HepG2 (cell line): ENCODE results near the gene COL8A1.

Experiments
- HDAC6 ChIP-seq: fragments of 200-600 bp; sonication (generic); IDR thresholded peaks from 2 replicates; pipeline ENCODE4 v1.7.0; 2017; ENCODE audit warnings: mild to moderate bottlenecking, antibody characterized with exemption, low read length, low read depth
- NFIC ChIP-seq: IDR thresholded peaks from 2 replicates; pipeline ENCODE4 v1.6.1; 2012; ENCODE audit warnings: mild to moderate bottlenecking, low read length, inconsistent platforms
- PTBP1 ChIP-seq: fragments of 200-400 bp; formaldehyde crosslinking; IDR thresholded peaks from 2 replicates; pipeline ENCODE4 v1.6.1; 2018; ENCODE audit warnings: low read length, low read depth; ENCODE audit not compliant: poor library complexity, severe bottlenecking
- TBX3 ChIP-seq: fragments of 450-650 bp; IDR thresholded peaks from 2 replicates; pipeline ENCODE4 v1.6.1; 2017; ENCODE audit warnings: antibody characterized with exemption, mild to moderate bottlenecking, inconsistent platforms, borderline replicate concordance
- ZKSCAN1 ChIP-seq: fragments of 150-350 bp; IDR thresholded peaks from 2 replicates; pipeline ENCODE4 v1.6.1; 2014; ENCODE audit warnings: low read length
- ZNF468 ChIP-seq: sonication (generic); formaldehyde crosslinking; IDR thresholded peaks from 2 replicates; pipeline ENCODE4 v1.8.0; 2022; ENCODE audit warnings: mild to moderate bottlenecking, moderate library complexity, missing genetic modification reagents
- ZNF589 ChIP-seq: sonication (generic); formaldehyde crosslinking; conservative IDR thresholded peaks from 2 replicates; pipeline ENCODE4 v1.8.0; 2022; ENCODE audit warnings: mild to moderate bottlenecking, moderate library complexity, missing genetic modification reagents
- TF ChIP-seq, protein P1 (sequence below): sonication (generic); formaldehyde crosslinking; IDR thresholded peaks from 2 replicates; pipeline ENCODE4 v1.8.0; 2022; ENCODE audit warnings: missing genetic modification reagents, mild to moderate bottlenecking, borderline replicate concordance
- TF ChIP-seq, protein P2 (sequence below): sonication (generic); formaldehyde crosslinking; IDR thresholded peaks from 2 replicates; pipeline ENCODE4 v1.4.0; 2020; ENCODE audit warnings: missing genetic modification reagents, mild to moderate bottlenecking, borderline replicate concordance
- TF ChIP-seq, protein P3 (sequence below): sonication (generic); formaldehyde crosslinking; IDR thresholded peaks from 2 replicates; pipeline ENCODE4 v1.4.0; 2020; ENCODE audit warnings: mild to moderate bottlenecking, missing genetic modification reagents
- TF ChIP-seq, protein P4 (sequence below): sonication (generic); formaldehyde crosslinking; IDR thresholded peaks from 2 replicates; pipeline ENCODE4 v1.9.0; 2022; ENCODE audit warnings: low read depth, missing genetic modification reagents

DNA sequence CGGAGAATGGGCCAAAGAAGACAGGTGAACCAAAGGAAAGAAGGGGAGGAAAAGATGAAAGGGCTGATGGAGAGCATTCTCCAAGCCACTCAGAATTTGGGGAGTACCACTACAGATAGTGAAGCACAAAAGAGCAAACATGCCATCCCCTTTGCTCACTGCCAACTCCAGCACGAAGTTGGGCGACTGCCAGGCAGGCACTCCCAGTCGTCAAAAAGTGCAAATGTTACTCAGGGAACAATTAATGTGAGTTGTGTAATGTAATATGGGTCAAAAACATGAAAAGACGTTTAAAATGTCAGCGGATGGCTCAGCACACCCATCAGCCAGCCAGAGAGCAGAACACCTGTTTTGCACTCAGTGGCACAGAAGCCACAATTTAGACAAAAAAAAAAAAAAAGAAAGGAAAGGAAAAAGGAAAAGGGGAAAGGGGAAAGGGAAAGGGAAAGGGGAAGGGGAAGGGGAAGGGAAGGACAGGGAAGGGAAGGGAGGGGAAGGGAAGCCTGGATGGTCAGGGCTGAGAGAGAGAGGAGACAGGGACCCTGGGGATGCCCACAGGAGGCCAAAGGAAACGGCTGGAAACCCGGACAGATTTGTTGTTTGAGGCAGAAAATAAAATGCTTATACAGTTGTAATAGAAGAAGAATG, 82.7 kb downstream of the COL8A1 start:
- TF ChIP-seq ZKSCAN1 (no peak), ZNF589 (CRISPR knock-in tag) (no peak), NFIC (no peak), TBX3 (no peak), ZNF468 (no peak), HDAC6 (no peak), PTBP1 (no peak)
- TF ChIP-seq, protein P1, sequence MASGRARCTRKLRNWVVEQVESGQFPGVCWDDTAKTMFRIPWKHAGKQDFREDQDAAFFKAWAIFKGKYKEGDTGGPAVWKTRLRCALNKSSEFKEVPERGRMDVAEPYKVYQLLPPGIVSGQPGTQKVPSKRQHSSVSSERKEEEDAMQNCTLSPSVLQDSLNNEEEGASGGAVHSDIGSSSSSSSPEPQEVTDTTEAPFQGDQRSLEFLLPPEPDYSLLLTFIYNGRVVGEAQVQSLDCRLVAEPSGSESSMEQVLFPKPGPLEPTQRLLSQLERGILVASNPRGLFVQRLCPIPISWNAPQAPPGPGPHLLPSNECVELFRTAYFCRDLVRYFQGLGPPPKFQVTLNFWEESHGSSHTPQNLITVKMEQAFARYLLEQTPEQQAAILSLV (CRISPR knock-in tag): no peak
- TF ChIP-seq, protein P2, sequence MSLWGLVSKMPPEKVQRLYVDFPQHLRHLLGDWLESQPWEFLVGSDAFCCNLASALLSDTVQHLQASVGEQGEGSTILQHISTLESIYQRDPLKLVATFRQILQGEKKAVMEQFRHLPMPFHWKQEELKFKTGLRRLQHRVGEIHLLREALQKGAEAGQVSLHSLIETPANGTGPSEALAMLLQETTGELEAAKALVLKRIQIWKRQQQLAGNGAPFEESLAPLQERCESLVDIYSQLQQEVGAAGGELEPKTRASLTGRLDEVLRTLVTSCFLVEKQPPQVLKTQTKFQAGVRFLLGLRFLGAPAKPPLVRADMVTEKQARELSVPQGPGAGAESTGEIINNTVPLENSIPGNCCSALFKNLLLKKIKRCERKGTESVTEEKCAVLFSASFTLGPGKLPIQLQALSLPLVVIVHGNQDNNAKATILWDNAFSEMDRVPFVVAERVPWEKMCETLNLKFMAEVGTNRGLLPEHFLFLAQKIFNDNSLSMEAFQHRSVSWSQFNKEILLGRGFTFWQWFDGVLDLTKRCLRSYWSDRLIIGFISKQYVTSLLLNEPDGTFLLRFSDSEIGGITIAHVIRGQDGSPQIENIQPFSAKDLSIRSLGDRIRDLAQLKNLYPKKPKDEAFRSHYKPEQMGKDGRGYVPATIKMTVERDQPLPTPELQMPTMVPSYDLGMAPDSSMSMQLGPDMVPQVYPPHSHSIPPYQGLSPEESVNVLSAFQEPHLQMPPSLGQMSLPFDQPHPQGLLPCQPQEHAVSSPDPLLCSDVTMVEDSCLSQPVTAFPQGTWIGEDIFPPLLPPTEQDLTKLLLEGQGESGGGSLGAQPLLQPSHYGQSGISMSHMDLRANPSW: no peak
- TF ChIP-seq, protein P3, sequence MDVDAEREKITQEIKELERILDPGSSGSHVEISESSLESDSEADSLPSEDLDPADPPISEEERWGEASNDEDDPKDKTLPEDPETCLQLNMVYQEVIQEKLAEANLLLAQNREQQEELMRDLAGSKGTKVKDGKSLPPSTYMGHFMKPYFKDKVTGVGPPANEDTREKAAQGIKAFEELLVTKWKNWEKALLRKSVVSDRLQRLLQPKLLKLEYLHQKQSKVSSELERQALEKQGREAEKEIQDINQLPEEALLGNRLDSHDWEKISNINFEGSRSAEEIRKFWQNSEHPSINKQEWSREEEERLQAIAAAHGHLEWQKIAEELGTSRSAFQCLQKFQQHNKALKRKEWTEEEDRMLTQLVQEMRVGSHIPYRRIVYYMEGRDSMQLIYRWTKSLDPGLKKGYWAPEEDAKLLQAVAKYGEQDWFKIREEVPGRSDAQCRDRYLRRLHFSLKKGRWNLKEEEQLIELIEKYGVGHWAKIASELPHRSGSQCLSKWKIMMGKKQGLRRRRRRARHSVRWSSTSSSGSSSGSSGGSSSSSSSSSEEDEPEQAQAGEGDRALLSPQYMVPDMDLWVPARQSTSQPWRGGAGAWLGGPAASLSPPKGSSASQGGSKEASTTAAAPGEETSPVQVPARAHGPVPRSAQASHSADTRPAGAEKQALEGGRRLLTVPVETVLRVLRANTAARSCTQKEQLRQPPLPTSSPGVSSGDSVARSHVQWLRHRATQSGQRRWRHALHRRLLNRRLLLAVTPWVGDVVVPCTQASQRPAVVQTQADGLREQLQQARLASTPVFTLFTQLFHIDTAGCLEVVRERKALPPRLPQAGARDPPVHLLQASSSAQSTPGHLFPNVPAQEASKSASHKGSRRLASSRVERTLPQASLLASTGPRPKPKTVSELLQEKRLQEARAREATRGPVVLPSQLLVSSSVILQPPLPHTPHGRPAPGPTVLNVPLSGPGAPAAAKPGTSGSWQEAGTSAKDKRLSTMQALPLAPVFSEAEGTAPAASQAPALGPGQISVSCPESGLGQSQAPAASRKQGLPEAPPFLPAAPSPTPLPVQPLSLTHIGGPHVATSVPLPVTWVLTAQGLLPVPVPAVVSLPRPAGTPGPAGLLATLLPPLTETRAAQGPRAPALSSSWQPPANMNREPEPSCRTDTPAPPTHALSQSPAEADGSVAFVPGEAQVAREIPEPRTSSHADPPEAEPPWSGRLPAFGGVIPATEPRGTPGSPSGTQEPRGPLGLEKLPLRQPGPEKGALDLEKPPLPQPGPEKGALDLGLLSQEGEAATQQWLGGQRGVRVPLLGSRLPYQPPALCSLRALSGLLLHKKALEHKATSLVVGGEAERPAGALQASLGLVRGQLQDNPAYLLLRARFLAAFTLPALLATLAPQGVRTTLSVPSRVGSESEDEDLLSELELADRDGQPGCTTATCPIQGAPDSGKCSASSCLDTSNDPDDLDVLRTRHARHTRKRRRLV (CRISPR knock-in tag): no peak
- TF ChIP-seq, protein P4, sequence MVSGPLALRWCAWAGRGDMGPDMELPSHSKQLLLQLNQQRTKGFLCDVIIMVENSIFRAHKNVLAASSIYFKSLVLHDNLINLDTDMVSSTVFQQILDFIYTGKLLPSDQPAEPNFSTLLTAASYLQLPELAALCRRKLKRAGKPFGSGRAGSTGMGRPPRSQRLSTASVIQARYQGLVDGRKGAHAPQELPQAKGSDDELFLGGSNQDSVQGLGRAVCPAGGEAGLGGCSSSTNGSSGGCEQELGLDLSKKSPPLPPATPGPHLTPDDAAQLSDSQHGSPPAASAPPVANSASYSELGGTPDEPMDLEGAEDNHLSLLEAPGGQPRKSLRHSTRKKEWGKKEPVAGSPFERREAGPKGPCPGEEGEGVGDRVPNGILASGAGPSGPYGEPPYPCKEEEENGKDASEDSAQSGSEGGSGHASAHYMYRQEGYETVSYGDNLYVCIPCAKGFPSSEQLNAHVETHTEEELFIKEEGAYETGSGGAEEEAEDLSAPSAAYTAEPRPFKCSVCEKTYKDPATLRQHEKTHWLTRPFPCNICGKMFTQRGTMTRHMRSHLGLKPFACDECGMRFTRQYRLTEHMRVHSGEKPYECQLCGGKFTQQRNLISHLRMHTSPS (CRISPR knock-in tag): no peak
